ENCODE measurements around the gene DHX29.
"Not testable (repeated sequence)": the region's sequence is repeated elsewhere in the genome, so short reads cannot be mapped to it uniquely, and the experiment has no call there.

GRCh38 chr5:55318237-55318636 lies 10.7 kb upstream of the DHX29 start:
- not testable (repeated sequence) for TF ChIP-seq CTCF (conservative IDR thresholded peaks at IDR 0.05); EZH2 (IDR thresholded peaks at IDR 0.05; ENCODE audit: low read depth)

All from PC-9 (cell line).